Nephron progenitor cell (in vitro differentiated cells): ENCODE results near the gene CCR3.

Source experiments
- DNase-seq: peaks from one replicate; pipeline ENCODE4 v3.0.0; 2021
- H3K27ac Mint-ChIP-seq: 2 replicates; pipeline ENCODE4 v1.8.0; 2021; ENCODE audit warnings: mild to moderate bottlenecking, moderate library complexity, mixed read lengths
- H3K27me3 Mint-ChIP-seq: 2 replicates; pipeline ENCODE4 v1.8.0; 2021; ENCODE audit warnings: mild to moderate bottlenecking, low read depth, mixed read lengths; ENCODE audit not compliant: poor library complexity
- H3K36me3 Mint-ChIP-seq: 2 replicates; pipeline ENCODE4 v1.8.0; 2021; ENCODE audit warnings: low read depth, mixed read lengths
- H3K4me1 Mint-ChIP-seq: 2 replicates; pipeline ENCODE4 v1.8.0; 2021; ENCODE audit warnings: mixed read lengths
- H3K4me3 Mint-ChIP-seq: 2 replicates; pipeline ENCODE4 v1.8.0; 2021; ENCODE audit warnings: mild to moderate bottlenecking, moderate library complexity, mixed read lengths
- H3K9me3 Mint-ChIP-seq: 2 replicates; pipeline ENCODE4 v1.8.0; 2021; ENCODE audit warnings: mild to moderate bottlenecking, moderate library complexity, mixed read lengths
- TF ChIP-seq, protein P1 (sequence below): fragments of 200-600 bp; sonication (generic); IDR thresholded peaks from 2 replicates; pipeline ENCODE4 v1.5.0; 2021; ENCODE audit warnings: antibody characterized with exemption

CCR3 gene

DNA sequence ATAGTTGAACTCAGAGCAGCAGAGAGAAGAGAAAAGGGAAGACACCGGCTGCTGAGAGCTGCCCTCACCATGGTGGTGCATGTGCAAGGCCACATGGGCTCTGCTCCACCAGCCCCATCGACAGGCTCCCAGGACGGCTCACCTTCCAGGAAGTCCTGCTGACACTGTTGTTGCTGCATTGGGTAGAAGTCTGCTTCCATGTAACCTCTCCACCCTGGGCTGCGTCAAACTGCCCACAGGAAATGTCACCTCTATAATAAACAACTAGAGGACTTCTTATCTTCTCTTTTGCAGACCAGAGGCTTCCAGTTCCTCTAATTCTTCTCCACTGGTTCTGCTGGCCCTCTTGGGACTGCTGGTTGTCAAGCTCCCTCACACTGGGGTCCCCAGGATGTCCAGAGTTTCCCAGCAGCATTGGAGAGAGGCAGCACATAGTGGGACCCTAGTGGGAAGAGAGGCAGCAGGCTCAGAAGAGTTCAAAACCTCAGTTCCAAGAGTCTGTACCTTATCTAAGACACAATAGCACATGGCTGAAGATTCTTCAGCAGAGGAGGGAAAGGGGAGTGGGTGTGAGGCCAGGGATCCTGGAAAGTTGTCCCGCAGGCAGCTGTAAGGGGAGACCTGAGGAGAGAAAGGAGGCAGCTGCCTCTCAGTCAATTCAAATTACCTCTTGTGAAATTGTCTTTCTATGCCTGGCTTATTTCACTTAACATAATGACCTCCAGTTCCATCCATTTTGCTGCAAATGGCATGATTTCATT, 5.8 kb upstream of the CCR3 start:
- Mint-ChIP-seq H3K36me3 (no peaks in the 10 kb centered on the region), H3K27me3 (peaks cover 17% of the 10 kb centered on the region), H3K4me1 (no peaks in the 10 kb centered on the region), H3K4me3 (no peak overlapping the region), H3K27ac (no peak overlapping the region), H3K9me3 (no peaks in the 10 kb centered on the region)
- TF ChIP-seq, protein P1, sequence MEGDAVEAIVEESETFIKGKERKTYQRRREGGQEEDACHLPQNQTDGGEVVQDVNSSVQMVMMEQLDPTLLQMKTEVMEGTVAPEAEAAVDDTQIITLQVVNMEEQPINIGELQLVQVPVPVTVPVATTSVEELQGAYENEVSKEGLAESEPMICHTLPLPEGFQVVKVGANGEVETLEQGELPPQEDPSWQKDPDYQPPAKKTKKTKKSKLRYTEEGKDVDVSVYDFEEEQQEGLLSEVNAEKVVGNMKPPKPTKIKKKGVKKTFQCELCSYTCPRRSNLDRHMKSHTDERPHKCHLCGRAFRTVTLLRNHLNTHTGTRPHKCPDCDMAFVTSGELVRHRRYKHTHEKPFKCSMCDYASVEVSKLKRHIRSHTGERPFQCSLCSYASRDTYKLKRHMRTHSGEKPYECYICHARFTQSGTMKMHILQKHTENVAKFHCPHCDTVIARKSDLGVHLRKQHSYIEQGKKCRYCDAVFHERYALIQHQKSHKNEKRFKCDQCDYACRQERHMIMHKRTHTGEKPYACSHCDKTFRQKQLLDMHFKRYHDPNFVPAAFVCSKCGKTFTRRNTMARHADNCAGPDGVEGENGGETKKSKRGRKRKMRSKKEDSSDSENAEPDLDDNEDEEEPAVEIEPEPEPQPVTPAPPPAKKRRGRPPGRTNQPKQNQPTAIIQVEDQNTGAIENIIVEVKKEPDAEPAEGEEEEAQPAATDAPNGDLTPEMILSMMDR = no peak
- DNase-seq = no peak

DNA sequence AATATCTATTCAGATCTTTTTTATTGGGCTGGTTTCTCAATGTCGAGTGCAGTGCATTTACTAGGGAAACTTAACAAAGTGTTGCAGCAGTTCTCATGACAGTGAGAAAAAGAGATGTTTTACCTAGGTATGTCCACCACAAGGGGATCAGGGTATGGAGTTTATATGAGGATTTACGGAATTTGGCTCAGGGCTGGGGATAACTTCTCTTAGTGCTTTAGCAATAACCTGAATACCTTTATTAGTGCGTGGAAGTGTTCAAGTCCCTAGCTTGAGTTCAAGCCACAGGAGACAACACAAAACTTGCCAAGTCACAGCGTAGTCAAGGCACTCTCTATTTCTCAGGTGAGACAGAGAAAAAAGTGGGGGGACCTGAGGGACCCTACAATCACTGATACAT, 3.9 kb upstream of the CCR3 start:
- Mint-ChIP-seq H3K27me3 (peaks cover 17% of the 10 kb centered on the region), H3K9me3 (no peaks in the 10 kb centered on the region), H3K27ac (no peak overlapping the region), H3K4me1 (no peaks in the 10 kb centered on the region), H3K4me3 (no peak overlapping the region), H3K36me3 (no peaks in the 10 kb centered on the region)
- TF ChIP-seq, protein P1 = no peak
- no peak for DNase-seq

DNA sequence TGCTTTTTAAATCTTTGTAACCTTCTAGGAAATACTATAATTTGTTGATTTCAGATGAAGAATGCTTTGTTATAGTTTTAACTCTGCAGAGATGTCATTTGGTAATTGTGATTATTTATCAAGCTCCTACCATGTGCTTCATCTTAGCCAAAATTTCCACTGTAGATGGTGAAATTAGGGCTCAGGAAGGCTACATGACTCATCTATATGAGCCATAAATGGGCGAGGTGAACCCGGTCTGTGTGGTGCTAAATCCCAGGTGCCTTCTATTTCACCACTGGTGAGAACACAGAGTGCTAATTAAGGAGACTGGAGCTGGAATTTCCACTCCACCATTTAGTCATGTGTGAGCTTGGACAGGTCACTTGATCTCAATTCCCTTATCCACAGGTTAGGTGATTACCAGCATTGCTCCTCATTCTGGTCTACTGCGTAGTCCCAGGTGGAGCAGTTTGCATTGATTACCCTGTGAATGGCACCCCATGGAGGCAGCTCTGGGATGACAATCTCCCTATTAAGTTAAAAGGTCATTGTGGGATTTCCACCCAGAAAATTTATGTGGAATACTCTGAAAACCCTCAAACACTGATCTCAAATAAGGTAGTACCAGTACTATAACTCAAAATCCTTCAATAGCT, 2.8 kb upstream of the CCR3 start:
- H3K9me3 Mint-ChIP-seq = no peaks in the 10 kb centered on the region
- H3K27ac Mint-ChIP-seq = no peak overlapping the region
- no peaks in the 10 kb centered on the region for H3K4me1 Mint-ChIP-seq
- H3K27me3 Mint-ChIP-seq = peaks cover 17% of the 10 kb centered on the region
- TF ChIP-seq, protein P1 = no peak
- H3K36me3 Mint-ChIP-seq = no peaks in the 10 kb centered on the region
- no peak for DNase-seq
- no peak overlapping the region for H3K4me3 Mint-ChIP-seq

DNA sequence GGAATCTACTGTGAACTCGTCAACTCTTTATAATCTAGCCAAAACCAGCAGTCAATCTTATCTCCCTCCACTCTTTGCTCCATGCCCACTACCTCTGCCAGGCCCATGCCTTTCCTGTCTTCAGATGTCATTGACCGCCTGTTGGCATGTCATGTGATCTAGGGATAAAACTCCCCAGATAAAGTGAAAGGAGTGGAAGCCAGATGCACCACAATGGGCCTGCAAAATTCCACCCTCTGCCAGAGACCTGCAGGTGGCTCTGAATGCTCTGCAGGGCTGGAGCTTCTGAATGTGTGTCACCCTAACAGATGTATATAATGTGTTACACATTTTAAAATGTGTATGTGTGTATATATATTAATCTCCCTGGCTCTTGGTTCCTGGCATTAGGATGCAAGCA, 2.3 kb upstream of the CCR3 start:
- H3K4me3 Mint-ChIP-seq = no peak overlapping the region
- H3K9me3 Mint-ChIP-seq = no peaks in the 10 kb centered on the region
- TF ChIP-seq, protein P1 = no peak
- H3K4me1 Mint-ChIP-seq = no peaks in the 10 kb centered on the region
- H3K36me3 Mint-ChIP-seq = no peaks in the 10 kb centered on the region
- H3K27ac Mint-ChIP-seq = no peak overlapping the region
- DNase-seq = no peak
- peaks cover 17% of the 10 kb centered on the region for H3K27me3 Mint-ChIP-seq

DNA sequence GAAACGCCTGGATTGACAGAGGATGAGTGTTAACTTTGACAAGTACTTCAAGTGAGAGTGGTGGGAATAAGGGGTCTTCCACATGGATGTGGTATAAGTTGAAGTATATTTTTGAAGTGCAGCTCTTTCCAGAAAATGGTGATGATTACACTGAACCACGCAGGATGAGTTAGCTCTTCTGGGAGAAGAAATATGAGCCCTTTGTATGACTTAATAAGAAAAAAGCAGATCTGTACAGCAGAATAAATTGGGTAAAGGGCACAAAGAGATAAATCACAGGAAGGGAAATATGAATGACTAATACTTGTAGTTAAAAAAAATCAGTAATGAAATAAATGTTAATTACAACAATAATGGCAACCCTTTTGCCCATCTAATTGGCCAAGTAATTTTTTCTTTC, 1.3 kb downstream of the CCR3 start:
- TF ChIP-seq, protein P1 = no peak
- Mint-ChIP-seq H3K27me3 (peaks cover 5% of the 10 kb centered on the region), H3K27ac (no peak overlapping the region), H3K36me3 (no peaks in the 10 kb centered on the region), H3K4me3 (no peak overlapping the region), H3K4me1 (no peaks in the 10 kb centered on the region), H3K9me3 (no peaks in the 10 kb centered on the region)
- no peak for DNase-seq

DNA sequence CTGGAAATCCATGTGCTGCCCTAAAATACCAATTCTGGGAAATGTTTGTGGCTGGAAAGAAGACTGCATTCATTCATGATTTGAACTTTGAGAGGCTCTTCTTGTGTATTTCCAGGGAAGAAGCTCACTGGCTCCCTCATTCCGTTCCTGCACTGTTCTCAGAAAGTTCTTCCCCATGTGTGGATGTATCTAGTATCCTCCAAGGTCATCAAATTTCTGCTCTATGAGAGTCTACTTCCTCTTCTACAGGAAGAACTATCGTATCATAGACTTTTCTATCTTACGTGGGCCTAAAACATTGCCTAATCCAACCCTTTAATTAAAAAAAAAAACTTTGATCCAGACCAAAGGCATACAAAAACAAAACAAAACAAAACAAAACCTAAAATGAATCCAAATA, 2.9 kb downstream of the CCR3 start:
- TF ChIP-seq, protein P1 = no peak
- H3K4me1 Mint-ChIP-seq = no peaks in the 10 kb centered on the region
- DNase-seq = no peak
- no peak overlapping the region for H3K4me3 Mint-ChIP-seq
- H3K27me3 Mint-ChIP-seq = peaks cover 7% of the 10 kb centered on the region
- no peaks in the 10 kb centered on the region for H3K36me3 Mint-ChIP-seq
- H3K9me3 Mint-ChIP-seq = peaks cover 2% of the 10 kb centered on the region
- H3K27ac Mint-ChIP-seq = no peak overlapping the region
